Activated naive CD4-positive, alpha-beta T cell treated with anti-CD3 and anti-CD28 coated beads, Interleukin-2, amount 50 U/mL, for 72 hours (primary cell): ENCODE measurements around the gene BRPF3. TPM values are rescaled to one million over a fixed set of nuclear protein-coding genes. Genes with fewer than 3 reads are reported as not detected.

Experiments
- ATAC-seq, 2 donors: fragments of 150-1000 bp; cut with Tn5 transposase; 2 replicates each; pipeline ENCODE4 v1.10.0; 2021; ENCODE audit warnings: mild to moderate bottlenecking in 2 of 2, moderate library complexity in 2 of 2
- DNase-seq, 2 donors: peaks; one replicate each; pipeline ENCODE4 v3.0.0; 2021 to 2022; ENCODE audit warnings: low spot score in 2 of 2
- H3K27ac Mint-ChIP-seq, 2 donors: one replicate each; pipeline ENCODE4 v1.8.0; 2022; ENCODE audit warnings: mild to moderate bottlenecking in 2 of 2, mixed read lengths in 2 of 2
- H3K36me3 Mint-ChIP-seq, 2 donors: one replicate each; pipeline ENCODE4 v1.8.0; 2022; ENCODE audit warnings: mixed read lengths in 2 of 2
- H3K9me3 Mint-ChIP-seq, 2 donors: one replicate each; pipeline ENCODE4 v1.8.0; 2022; ENCODE audit warnings: mixed read lengths in 2 of 2
- total RNA-seq, 2 donors: library from RNA; stranded (reverse); gene quantifications; one replicate each; pipeline ENCODE4 v1.2.3, GENCODE V29; 2022

Gene BRPF3
- total RNA-seq, 2 donors from 2014 or later = 17.7 to 21.6 TPM

- H3K36me3 Mint-ChIP-seq = no peaks in the 10 kb centered on the region
- no peak overlapping the region for H3K27ac Mint-ChIP-seq
- ATAC-seq = no peak
- no peak for DNase-seq
- H3K9me3 Mint-ChIP-seq = no peaks in the 10 kb centered on the region
Observed at GRCh38 chr6:36242161-36242560, 45.6 kb downstream of the BRPF3 start.

GRCh38 chr6:36242626-36243025 lies 46.1 kb downstream of the BRPF3 start:
- H3K36me3 Mint-ChIP-seq = no peaks in the 10 kb centered on the region
- no peaks in the 10 kb centered on the region for H3K9me3 Mint-ChIP-seq
- no peak overlapping the region for H3K27ac Mint-ChIP-seq
- DNase-seq (no peak), ATAC-seq (no peak)

- Mint-ChIP-seq H3K36me3 (no peaks in the 10 kb centered on the region), H3K27ac (no peak overlapping the region), H3K9me3 (no peaks in the 10 kb centered on the region)
- ATAC-seq = no peak
- DNase-seq = no peak
Observed at GRCh38 chr6:36243562-36244212, 47.1 kb downstream of the BRPF3 start.

GRCh38 chr6:36244641-36245280 lies 48.2 kb downstream of the BRPF3 start:
- ATAC-seq = no peak
- H3K27ac Mint-ChIP-seq = no peak overlapping the region

GRCh38 chr6:36245572-36246061 lies 49.1 kb downstream of the BRPF3 start:
- Mint-ChIP-seq H3K9me3 (no peaks in the 10 kb centered on the region), H3K36me3 (no peaks in the 10 kb centered on the region), H3K27ac (no peak overlapping the region)
- no peak for DNase-seq
- peak in 1 of 2 donors; percentile 20 for ATAC-seq

More at GRCh38 chr6:36244641-36245280, 48.2 kb downstream of the BRPF3 start:
- no peak for DNase-seq
- Mint-ChIP-seq H3K9me3 (no peaks in the 10 kb centered on the region), H3K36me3 (no peaks in the 10 kb centered on the region)

DNA sequence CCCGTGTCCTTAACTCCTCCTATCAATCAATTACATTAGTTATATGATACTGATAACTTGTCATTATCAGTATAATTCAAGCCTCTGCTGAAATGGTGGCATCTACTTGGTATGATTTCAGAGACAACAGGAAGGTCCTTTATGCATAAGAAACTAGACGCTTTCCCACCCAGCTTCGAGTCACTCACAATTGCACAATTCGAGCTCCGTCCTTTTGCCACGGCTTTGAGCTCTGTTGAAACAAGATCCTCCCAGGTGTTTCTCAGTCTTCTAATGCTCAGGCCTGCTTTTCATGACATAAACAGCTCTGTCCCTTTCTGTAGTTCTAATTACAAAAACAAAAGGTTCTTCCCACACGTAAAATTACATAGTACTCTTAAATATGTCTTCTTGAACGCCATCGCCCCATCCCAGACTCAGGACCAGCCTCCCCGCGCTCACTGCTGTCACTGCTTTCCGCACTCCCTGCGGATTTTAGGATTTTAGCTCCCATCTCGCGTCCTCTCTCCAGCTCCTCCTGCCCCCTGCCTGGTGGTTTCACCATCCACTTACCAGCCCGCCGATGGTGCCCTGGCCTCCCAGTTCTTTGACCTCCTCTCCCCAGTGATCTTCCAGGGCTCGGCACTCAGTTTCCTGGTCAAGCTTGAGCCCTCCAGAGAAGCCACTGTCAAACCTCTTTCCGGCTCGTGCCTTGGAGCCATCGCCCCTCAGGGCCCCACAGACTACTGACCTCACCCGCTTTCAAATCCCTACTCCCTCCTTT lies 50.1 kb downstream of the BRPF3 start:
- Mint-ChIP-seq H3K9me3 (no peaks in the 10 kb centered on the region), H3K27ac (peak overlapping the region in 1 of 2 donors; percentile 76), H3K36me3 (no peaks in the 10 kb centered on the region)
- DNase-seq (no peak), ATAC-seq (no peak)

DNA sequence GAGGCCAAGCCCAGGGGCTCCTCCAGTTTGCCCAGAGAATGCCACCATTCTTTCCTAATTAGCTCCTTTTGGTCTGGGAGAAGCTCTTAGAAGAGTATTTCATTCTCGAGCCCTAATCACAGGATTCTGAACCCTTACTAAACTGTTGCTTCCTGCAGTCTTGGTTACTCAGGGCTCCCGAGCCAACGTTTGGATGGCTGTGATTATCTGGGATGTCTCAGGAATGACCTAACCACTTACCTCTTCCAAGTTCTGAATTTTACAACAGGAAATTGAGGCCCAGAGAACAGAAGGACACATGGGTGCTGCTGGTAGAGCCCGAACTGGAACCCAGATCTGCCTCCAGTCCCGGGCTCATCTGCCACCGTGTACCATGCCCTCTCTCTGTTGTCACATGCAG lies 51.1 kb downstream of the BRPF3 start:
- Mint-ChIP-seq H3K27ac (no peak overlapping the region), H3K36me3 (no peaks in the 10 kb centered on the region), H3K9me3 (no peaks in the 10 kb centered on the region)
- ATAC-seq (no peak), DNase-seq (no peak)

GRCh38 chr6:36248980-36249379 lies 52.4 kb downstream of the BRPF3 start:
- Mint-ChIP-seq H3K9me3 (no peaks in the 10 kb centered on the region), H3K27ac (no peak overlapping the region), H3K36me3 (no peaks in the 10 kb centered on the region)
- DNase-seq (no peak), ATAC-seq (no peak)

DNA sequence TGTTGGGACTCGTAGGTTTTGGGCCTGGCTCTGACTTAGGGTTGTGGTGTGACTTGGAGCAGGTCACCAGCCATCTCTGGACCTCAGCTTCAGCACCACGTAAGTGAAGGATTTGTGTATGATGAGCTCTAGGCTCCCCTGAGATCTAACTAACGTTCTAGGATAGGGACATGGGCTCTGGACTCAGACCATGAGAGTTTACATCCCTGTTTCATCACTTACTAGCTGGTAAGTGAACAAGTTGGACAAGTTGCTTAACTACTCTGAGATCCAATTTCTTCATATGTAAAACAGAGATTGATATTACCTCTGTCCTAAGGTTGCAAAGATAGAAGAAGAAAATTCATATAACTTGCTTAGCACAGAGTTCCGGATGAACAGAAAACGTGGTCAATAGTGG lies 53.0 kb downstream of the BRPF3 start:
- Mint-ChIP-seq H3K27ac (no peak overlapping the region), H3K36me3 (no peaks in the 10 kb centered on the region), H3K9me3 (no peaks in the 10 kb centered on the region)
- no peak for DNase-seq
- ATAC-seq = no peak

DNA sequence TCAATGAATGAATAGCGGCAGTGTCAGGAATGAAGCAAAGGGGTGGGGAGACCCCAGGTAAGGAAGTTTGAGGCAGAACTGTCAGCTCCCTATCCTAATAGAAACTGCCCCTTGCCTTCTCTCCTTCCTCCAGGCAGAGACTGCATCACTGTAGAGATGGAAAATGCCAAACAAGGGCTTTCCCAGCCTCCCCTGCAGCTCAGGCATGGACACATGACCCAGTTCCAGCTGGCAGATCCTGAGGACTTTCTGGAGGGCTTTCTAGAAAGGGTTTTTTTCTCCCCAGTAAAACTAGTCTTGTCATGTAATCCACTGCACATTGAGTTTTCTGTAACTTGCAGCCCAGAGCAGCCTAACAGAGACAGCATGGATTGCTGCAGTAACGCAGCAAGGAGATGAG lies 55.5 kb downstream of the BRPF3 start:
- no peak for ATAC-seq
- H3K36me3 Mint-ChIP-seq = no peaks in the 10 kb centered on the region
- H3K27ac Mint-ChIP-seq = no peak overlapping the region
- H3K9me3 Mint-ChIP-seq = no peaks in the 10 kb centered on the region
- no peak for DNase-seq

DNA sequence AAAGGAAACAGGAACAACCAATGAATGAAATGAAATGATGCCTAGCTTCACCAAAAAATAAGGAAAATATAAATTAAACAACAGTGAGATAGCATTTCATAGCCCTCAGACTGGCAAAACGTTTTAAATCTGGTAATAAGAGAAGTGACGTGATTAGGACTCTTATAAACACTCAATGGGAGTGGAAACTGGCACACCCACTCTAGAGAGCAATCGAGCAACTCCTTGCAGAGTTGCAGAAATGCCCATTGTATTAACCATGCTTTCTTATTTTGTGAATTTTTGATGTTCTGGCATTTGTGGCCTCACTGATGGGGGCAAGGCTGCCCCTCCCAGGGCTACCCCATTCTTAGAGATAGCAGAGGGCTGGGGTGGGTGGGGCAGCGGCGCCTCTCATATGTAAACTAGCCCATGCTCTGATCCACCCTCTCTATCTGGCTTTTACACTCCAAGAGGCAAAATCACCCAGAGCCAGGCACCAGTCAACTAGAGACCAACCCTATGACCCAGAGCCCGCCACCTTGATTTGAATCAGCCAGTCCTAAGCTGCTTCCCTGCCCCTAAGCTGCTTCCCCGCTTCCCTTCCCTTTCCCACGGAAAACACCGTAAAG lies 67.0 kb downstream of the BRPF3 start:
- H3K27ac Mint-ChIP-seq = no peak overlapping the region
- no peak for ATAC-seq
- peaks cover 0 to 4% of the 10 kb centered on the region in 2 donors for H3K9me3 Mint-ChIP-seq

GRCh38 chr6:36265744-36266143 lies 69.2 kb downstream of the BRPF3 start:
- ATAC-seq (no peak), DNase-seq (no peak)
- Mint-ChIP-seq H3K36me3 (peaks cover 0 to 5% of the 10 kb centered on the region in 2 donors), H3K9me3 (peaks cover 0 to 4% of the 10 kb centered on the region in 2 donors), H3K27ac (no peak overlapping the region)

More for the DNA sequence above, 67.0 kb downstream of the BRPF3 start:
- peaks cover 0 to 5% of the 10 kb centered on the region in 2 donors for H3K36me3 Mint-ChIP-seq
- DNase-seq = no peak

DNA sequence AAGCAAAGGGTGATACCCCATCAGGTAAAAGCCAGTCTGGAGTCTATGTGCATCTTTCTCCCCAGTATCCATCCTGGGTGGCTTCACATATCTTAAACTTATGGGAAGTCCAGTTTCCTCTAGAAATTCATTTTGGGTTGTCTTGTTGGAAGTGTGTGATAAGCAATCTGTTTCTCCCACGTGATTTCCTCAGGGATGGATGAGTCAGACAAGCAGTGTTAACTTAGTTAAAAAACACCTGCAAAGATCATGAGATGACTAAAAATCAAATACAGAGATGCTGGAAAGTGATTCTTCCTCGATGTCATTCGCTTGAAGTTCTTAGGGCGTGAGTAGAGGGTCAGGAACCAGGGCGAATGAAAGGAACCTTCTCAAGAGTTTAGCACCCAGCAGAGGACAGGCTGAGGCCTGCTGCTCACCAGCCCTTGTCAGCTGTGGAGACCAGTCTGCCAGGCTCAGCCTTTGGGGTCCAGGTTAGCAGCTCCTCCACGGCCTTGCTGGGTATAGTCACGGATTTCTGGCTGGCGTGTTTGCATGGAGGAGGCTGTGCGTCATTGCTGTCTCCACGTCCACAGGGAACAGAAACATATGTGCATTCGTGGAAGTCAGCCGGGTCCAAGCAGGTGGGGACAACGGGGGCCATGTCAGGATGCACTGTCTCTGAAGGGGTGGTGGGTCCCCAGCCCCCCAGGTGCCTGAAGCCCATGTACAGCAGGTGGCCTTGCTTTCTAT lies 70.5 kb downstream of the BRPF3 start:
- peaks cover 0 to 4% of the 10 kb centered on the region in 2 donors for H3K9me3 Mint-ChIP-seq
- DNase-seq = no peak
- no peak for ATAC-seq
- H3K36me3 Mint-ChIP-seq = peaks cover 0 to 5% of the 10 kb centered on the region in 2 donors
- H3K27ac Mint-ChIP-seq = no peak overlapping the region

DNA sequence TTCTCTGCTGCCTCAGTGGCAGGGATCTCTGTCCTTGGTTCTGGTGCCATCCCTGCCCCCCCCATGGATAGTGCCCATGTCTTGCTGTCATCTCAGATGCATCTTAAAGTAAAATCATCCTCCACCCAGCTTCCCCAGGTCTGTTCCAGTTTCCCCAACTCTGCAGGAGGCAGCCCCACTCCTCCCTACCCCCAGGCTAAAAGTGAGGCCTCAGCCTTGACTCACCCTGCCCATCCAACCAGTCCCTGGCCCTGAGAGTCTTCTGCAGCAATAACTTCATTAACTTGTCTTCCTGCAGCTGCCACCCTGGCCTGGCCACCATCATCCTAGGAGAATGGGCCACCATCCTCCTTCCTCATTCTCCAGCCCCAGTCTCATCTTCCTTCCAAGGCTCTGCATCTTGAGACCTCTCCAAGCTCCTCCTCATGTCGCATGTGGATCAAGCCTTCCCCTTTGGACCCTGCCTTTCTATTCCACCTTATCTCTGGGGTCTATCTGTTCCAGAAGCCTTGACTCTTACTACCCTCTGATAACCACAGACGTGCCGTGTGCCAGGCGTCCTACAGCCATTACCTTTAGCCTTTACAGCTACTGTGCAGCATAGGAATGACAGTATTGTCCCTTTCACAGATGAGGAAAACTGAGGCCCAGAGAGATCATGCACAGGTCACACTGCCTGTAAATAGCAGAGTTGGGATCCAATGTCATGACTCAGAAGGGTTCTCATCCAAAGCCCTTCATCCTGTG lies 71.4 kb downstream of the BRPF3 start:
- H3K9me3 Mint-ChIP-seq = peaks cover 0 to 4% of the 10 kb centered on the region in 2 donors
- ATAC-seq (no peak), DNase-seq (no peak)
- peaks cover 0 to 5% of the 10 kb centered on the region in 2 donors for H3K36me3 Mint-ChIP-seq
- H3K27ac Mint-ChIP-seq = no peak overlapping the region

- ATAC-seq (no peak), DNase-seq (no peak)
- Mint-ChIP-seq H3K9me3 (peaks cover 0 to 4% of the 10 kb centered on the region in 2 donors), H3K36me3 (peaks cover 0 to 5% of the 10 kb centered on the region in 2 donors), H3K27ac (peak overlapping the region in 1 of 2 donors; percentile 24)
Observed at GRCh38 chr6:36268478-36269275, 72.1 kb downstream of the BRPF3 start.
